HG03354 (cell line): ENCODE results near the gene IQCK.

Experiments
- ATAC-seq: cut with Tn5 transposase; IDR thresholded peaks from one replicate; pipeline ENCODE4 v1.9.1; 2021; ENCODE audit warnings: mild to moderate bottlenecking; ENCODE audit not compliant: unreplicated experiment, poor library complexity, severe bottlenecking

IQCK gene

DNA sequence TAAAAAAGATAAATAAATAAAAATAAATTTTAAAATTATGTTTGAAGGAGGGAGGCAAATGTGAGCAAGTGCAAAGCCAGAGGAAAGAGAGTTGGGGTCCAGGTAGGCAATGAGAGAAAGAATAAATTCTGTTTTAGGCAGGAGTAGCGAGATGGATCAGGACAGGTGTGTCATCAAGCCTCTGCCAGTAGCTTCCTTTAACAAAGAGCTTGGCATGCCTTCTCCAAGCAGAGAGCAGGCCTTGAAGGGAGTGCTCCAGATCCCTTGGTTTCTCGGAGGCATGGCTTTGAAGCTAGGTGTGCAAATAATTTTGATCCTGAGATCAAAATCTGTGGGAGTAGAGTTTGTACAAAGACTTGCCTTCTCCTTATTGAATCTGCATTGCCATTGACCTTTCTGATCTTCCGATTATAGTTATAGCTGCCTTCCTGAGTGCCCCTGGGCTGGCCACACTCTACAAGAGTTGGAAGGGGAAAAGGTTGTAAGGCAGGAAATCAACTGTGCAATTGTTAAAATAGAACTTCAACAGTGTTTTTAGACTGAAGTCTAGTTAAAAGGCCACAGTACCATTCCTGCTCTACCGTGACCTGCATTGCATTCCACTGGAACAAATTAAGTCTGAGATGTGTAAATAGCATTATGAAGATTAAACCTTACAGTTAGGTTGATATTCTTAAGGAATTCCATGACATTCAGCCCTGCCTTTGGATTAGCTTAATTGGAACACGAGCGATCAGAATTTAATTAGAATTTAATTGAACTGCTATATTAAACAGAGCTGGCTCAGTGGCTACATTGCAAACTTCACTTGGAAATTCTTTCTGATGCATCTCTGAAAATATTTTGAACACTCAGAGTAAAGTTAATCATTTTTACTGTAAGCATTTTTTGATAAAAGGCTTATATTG, 33.7 kb downstream of the IQCK start:
- no peak for ATAC-seq

DNA sequence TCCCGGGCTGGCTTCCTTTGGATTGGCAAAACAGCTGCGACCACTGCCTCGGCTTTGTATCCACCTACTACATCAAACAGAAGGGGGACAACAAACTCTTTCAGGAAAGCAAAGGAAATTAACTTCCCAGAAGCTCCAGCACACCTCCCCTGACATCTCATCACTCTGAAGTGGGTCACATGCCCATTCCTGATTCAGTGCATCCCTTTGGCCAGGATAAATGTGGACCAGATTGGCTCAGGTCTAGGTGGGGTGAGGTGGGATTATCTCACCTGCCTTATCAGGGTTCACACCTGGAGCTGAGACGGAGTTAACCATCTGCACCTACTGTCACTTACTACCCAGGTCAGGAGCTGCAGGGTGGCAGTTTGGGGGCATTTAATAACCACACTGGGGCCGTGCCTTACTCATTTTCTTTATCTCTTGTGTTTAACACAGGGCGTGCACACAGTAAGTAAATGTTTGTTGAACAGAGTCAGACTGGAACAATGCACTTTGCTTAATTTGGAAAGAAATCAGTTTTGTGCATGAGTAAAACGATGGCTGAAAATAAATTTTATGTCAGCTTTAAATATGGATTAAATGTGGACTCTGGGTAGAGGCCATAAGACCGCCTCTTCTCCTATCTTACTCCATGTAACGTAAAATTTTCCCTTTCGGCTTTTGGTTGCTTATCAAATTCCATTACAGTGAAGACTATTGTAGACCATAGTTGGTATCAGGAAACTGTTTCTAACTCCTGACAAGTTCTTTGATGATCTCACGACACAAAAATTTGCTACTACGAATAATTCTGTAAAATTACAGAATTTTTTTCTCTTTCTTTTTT, 36.0 kb downstream of the IQCK start:
- no peak for ATAC-seq

DNA sequence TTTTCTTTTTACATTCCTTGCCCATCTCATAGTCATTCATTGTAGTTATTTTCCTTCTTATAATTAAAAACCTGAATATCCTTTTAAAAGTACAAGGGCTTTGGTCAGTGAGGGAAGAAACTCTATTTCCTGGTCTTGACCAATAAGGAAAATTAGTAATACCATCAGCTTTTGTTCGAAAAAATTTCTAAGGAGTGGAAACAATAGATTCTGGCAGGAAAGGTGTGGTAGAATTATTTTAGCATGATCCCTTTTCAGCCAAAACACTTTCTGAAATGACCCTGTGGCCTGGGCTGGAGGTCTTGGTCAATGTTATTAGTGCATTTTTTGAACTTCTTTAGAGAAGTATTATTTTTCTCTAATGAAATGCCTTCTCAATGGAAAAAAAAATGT, 36.6 kb downstream of the IQCK start:
- ATAC-seq: no peak

GRCh38 chr16:19755268-19755667, 37.2 kb downstream of the IQCK start:
- no peak for ATAC-seq

GRCh38 chr16:19757026-19757425, 39.0 kb downstream of the IQCK start:
- no peak for ATAC-seq

DNA sequence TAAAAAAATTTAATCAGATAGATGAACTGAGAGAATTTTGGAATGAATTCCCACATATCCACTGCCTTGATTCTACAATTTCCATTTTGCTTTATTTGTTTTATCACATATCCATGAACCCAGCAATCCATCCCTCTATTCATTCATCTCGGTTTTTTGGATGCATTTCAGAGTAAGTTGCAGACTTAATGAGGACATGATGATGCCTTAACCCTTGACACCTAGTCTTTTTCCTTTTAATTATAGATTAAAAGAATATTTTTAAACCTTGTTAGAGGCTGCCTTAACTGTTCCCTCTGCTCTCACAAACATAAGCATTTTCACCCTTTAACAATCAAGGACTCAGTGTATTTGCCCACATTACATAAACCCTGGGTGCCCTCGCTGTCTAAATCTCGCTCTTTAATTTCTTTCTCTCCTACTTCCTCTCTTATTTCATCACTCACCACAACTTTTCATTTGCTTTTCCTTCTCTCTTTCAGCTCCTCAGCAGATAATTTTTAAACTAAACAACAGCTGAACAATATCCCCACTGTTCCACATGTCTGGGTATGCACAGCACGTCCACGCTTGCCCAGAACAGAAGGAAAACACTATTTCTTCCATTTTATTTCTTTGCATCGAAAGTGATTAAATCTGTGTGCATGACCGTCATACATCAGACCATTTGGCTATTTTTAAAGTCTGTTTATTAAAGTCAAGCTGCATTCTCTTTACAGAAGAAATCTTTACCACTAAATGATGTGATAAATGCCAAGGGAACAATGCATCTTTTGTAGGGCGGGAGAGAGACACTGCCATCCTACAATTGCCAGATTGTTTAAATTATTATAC, 39.9 kb downstream of the IQCK start:
- ATAC-seq: no peak

- ATAC-seq: no peak
Measured at GRCh38 chr16:19760356-19761060, 42.4 kb downstream of the IQCK start.

GRCh38 chr16:19765860-19766553, 47.9 kb downstream of the IQCK start:
- no peak for ATAC-seq

DNA sequence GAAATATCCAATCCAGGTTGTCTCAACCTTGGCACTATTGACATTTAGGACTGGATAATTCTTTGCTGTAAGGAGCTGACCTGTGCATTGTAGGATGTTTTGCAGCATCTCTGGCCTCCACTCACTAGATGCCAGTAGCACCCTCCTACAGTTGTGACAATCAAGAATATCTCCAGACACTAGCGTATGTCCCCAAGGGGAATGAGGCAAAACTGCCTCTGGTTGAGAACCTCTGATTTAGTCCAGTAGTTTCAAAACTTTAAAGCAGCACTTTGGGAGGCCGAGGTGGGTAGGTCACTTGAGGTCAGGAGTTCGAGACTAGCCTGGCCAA, 48.4 kb downstream of the IQCK start:
- no peak for ATAC-seq

DNA sequence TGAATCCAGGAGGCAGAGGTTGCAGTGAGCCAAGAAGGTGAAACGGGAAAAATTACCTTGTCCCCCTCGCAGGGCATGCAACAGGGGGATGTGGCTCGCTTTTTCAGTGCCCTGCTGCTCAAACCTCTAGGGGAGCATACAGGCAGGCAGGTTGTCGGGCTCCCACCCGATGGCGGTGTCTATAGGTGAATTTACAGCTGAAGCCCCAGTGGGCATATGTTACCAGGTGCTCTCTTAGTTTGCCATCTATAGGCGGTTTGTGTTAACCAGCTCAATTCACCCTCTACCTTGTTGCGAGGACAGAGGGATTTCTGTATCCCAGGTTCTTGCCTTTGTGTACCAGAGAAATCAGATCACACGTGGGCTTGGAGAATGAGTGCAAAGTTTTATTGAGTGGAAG, 48.9 kb downstream of the IQCK start:
- no peak for ATAC-seq

DNA sequence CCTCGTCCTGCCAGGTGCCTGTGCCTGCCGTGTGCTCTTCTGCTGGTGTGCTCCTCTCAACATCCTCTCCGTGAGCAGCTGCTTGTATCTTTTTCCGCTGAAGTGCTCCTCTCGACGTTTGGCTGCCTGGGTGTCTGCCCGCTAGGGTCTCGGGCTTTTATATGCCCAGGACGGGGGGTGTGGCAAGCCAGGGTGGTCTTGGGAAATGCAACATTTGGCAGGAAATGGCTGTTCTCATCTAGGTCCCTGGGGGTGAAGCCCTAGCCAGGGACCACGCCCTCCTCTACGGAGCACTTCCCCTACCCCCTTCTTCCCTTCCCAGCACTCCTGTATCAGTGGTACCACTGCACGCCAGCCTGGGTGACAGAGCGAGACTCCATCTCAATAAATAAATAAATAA, 49.4 kb downstream of the IQCK start:
- ATAC-seq: no peak

DNA sequence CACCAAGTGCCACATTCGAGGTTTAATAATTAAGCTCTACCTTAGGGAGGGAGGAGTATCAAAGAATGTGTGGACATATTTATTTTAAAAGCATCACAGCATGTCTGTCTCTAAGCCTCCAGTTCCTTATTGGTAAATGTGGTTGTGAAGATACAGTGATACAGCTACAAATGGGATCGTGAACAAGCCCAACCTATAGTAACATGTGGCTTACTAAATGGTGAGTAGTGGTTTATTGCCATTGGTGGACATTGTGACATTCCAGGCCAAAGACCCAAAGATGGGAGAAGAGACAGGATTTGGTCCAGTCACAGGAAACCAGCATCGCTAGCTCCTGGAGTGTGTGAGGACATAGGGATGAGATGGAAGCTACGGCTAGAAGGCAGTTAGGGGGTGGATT, 51.2 kb downstream of the IQCK start:
- ATAC-seq: no peak

GRCh38 chr16:19771040-19771439, 53.0 kb downstream of the IQCK start:
- no peak for ATAC-seq

GRCh38 chr16:19771796-19772195, 53.7 kb downstream of the IQCK start:
- no peak for ATAC-seq

DNA sequence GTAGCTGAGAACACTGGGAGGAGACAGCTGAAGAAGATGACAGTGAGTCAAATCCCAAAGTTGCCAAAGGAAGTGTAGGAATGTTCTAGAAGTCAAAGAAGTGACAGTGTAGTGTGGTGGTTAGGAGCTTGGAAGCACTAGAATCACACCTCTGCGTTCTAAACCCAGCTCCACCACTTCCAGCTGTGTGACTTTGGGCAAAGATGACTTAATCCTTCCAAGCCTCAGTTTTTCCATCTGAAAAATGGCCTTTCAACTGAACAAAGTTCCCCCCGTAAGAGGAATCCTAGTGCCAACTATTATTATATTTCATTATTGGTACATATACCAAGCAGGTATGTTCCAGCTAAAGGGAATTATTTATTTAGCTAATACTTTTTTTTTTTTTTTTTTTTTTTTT, 56.0 kb downstream of the IQCK start:
- ATAC-seq: no peak

DNA sequence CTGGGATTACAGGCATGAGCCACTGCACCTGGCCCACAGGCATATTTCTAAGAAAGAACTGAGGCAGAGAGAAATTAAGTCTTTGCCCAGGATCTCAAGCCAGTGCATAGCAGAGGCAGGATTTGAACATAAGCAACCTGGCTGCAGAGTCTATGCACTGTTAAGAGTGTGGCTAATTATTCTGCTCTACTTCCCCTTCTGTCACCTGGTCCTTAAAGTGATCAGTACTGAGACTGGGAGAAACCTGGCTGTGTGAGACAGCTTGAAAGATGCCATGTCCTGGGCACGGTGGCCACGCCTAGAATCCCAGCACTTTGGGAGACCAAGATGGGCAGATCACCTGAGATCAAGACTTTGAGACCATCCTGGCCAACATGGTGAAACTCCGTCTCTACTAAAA, 58.1 kb downstream of the IQCK start:
- no peak for ATAC-seq

DNA sequence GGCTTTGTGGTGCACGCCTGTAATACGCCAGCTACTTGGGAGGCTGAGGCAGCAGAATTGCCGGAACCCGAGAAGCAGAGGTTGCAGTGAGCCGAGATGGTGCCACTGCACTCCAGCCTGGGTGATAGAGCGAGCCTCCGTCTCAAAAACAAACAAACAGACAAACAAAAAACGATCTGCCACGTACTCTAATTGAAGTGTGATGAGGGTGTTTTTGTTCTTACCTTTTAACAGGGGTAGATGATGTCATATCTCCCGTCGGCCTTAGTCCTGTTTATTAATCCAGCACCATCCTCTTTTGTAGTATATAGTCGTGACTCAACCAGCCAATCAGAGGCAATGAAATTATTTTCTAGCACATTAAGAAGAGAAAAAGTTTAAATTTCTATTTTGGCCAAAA, 58.5 kb downstream of the IQCK start:
- ATAC-seq: no peak

GRCh38 chr16:19780321-19780720, 62.2 kb downstream of the IQCK start:
- ATAC-seq: no peak

- no peak for ATAC-seq
Measured at GRCh38 chr16:19781226-19781625, 63.2 kb downstream of the IQCK start.
